HL-60 (cell line): Measurements from ENCODE around the gene IQGAP2.

ENCODE experiments used
- GABPA ChIP-seq: IDR thresholded peaks from 2 replicates; pipeline ENCODE4 v1.6.1; 2012; ENCODE audit warnings: low read depth
- POLR2AphosphoS5 ChIP-seq: IDR thresholded peaks from 2 replicates; pipeline ENCODE4 v1.6.1; 2012; ENCODE audit warnings: low read depth
- SPI1 ChIP-seq: IDR thresholded peaks from 2 replicates; pipeline ENCODE4 v1.6.1; 2012; ENCODE audit warnings: low read depth, mild to moderate bottlenecking, borderline replicate concordance
- TF ChIP-seq, protein P1 (sequence below): IDR thresholded peaks from one replicate; pipeline ENCODE4 v1.5.1; 2011; ENCODE audit warnings: low read length, control low read depth, inconsistent platforms; ENCODE audit not compliant: insufficient read depth

GRCh38 chr5:76674330-76675066, 271.4 kb downstream of the IQGAP2 start:
- TF ChIP-seq, protein P1, sequence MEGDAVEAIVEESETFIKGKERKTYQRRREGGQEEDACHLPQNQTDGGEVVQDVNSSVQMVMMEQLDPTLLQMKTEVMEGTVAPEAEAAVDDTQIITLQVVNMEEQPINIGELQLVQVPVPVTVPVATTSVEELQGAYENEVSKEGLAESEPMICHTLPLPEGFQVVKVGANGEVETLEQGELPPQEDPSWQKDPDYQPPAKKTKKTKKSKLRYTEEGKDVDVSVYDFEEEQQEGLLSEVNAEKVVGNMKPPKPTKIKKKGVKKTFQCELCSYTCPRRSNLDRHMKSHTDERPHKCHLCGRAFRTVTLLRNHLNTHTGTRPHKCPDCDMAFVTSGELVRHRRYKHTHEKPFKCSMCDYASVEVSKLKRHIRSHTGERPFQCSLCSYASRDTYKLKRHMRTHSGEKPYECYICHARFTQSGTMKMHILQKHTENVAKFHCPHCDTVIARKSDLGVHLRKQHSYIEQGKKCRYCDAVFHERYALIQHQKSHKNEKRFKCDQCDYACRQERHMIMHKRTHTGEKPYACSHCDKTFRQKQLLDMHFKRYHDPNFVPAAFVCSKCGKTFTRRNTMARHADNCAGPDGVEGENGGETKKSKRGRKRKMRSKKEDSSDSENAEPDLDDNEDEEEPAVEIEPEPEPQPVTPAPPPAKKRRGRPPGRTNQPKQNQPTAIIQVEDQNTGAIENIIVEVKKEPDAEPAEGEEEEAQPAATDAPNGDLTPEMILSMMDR, result no peak
- no peak for TF ChIP-seq POLR2AphosphoS5
- no peak for TF ChIP-seq SPI1
- no peak for TF ChIP-seq GABPA
